Activated T-helper 9 cell treated with anti-CD3 and anti-CD28 coated beads, Interleukin-2, amount 50 U/mL, for 16 hours (primary cell): ENCODE data around the gene MGMT.

ENCODE experiments used
- DNase-seq: peaks from one replicate; pipeline ENCODE4 v3.0.0-alpha.2; 2020; ENCODE audit warnings: low read depth

Gene MGMT

DNA sequence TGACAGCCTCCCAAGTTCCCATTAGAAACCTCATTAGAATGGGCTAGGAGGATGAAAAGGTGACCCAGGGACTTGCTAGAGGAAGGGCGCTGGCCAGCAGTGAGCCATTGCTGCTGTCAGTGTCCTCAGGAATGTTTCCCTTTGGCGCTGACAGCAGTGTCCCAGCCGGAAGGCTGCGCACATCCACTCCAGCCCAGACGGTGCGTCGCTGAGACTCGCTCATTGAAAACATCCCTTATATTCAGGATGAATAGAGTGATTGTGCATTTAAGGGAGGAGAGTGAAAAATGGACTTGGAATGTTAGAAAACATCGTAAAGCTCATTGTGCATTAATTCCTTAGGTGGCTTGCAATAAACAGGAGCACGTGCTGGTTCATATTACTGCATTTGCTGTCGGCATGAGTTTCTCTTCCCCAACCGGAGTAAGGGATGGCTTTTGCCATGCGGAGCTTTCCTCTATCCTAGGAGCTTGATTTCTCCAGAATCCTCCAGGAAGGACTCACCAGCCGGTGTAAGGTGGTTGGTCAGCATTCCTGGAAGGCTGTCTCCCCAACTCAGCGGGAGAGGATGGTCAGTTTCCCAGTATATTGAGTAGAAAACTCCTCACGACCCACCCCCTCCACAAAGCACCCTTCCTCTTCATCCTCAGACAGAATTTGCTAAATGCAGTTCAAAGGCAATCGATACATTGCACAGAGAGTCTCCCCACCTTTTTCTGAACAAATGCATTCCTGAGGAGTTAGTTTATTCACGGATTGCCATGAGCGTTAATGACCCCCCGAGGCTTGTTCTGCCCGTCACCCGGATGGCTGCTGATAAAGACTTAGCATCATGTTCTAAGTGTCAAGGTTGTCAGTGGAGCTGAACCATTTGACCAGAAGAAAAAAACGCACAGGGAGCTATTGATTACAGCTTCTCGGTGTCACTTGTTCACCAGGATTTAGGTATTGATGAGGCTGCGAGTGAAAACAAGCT, 295.2 kb downstream of the MGMT start:
- DNase-seq: no peak

DNA sequence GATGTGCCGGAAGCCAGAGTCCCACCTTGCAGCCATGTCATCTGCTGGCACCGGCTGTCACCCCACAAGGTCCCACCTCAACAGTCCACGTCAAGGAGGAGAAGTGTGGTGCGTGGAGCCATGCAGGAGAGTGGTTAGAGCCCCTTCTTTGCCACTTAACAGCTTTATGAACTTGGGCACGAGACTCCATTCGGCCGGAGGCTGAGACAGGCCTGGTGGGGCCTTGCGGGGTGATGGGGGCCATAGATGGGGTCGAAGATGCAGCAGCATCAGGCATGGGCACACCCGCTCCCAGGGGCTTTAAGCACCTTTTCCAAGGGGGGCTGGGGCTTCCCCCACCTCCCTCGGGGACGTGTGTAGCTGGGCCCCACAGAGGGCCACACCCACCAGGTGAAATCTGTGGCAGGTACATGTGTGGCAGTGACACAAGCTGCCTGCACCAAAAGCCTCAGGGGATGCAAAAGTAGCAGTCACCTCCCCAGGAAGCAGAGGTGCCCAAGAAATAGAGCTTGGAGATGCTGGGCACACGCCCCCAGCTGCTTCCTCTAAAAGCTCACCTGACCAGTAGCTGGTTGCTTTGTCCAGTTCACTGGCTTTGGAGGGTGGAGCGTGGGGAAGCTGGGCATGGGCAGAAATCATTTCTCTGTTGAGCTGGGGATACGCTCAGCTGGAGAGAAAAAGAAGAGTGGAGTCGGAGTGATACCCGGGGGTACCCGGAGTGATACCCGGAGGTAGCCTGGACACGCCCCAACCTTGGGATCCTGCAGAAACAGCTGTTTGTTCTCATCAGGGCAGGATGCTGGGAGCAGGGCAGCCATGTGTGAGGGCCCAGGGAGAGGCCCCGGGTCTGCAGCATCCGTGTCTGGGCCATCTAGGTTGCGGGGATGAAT, 297.2 kb downstream of the MGMT start:
- DNase-seq: no peak

DNA sequence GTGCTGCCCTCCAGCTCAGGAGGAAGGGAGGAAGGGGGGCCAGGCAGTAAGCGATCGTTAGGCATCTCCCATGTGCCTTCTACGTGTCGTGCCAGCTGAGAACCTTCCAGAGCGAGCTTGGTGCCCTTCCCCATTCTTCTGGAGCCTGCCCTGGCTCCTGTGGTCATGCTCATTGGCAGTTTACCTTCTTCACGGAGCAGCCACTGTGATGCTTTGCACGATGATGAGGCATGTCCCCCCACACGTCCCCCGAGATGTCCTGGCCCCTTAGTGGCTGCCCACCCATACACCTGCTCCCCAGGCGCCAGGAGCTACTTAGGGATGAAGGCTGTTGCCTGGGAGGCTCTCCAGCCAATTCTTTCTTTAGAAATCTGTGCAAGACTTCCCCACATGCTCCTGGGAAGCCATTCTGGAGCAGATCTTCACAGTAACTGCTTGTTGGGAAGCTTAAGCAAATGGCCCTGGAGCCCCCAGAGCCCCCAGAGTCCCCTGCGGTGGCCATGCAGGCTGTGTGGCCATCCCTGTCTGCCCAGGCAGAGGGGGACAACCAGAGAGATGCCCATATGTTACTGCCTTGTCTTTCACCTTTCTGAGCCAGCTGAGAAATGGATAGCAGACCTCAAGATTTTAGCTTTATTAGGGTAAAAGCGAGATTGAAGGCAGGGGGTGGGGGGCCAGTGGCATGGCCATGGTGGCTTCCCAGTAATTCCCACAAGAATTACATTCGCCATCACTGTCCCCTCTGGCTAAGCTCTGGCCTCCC, 298.0 kb downstream of the MGMT start:
- no peak for DNase-seq

DNA sequence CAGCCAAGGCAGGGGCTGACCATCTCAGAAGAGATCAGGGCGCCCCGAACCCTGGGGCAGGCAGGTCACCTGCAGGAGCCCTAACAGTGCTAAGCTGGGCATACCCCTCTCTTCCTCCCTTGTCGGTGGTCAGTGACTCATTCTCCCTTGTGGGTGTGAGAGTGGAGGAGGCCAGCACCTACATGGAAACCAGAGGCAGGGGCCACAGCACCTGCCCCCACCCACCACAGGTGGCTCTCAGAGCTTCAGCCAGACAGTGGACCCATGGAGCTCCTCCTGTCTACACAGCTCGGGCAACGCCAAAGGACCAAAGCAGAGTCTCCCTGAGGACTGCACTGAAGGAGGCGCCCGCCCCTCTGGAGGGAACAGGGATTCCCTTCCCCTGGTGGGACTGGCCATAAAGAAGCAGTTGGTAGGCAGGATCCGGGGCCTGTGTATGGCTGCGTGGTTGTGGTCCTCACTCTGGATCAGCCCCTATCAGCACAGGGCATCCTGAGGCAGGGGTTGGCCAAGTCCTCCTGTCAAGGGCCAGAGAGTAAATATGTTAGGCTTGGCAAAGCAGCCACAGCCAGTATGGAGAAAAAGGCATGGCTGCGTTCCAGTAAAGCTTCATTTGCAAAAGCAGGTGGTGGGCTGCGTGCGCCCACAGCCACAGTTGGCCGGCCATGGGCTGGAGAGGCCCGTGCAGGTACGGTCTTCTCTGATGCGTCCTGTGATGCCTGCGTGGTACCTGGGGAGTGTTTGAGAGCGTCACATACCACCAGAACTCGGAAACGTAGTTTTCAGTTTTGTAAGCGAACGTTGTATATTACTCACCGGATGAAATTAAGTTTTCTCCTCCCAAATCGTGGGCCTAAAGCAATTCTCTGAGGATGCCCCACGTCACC, 298.9 kb downstream of the MGMT start:
- no peak for DNase-seq

DNA sequence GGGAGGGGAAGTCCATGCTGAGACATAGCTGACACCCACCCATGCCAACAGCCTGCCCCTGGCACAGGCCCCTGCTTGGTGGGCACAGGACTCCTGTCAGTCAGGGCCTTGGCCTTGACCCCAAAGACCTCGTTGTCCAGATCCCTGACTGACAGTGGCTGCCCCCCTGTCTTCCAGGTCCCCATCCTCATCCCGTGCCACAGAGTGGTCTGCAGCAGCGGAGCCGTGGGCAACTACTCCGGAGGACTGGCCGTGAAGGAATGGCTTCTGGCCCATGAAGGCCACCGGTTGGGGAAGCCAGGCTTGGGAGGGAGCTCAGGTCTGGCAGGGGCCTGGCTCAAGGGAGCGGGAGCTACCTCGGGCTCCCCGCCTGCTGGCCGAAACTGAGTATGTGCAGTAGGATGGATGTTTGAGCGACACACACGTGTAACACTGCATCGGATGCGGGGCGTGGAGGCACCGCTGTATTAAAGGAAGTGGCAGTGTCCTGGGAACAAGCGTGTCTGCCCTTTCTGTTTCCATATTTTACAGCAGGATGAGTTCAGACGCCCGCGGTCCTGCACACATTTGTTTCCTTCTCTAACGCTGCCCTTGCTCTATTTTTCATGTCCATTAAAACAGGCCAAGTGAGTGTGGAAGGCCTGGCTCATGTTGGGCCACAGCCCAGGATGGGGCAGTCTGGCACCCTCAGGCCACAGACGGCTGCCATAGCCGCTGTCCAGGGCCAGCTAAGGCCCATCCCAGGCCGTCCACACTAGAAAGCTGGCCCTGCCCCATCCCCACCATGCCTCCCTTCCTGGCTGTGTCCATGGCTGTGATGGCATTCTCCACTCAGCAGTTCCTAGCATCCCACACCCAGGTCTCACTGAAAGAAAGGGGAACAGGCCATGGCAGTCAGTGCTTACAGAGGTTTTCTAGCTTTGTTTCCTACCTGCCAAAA, 299.8 kb downstream of the MGMT start:
- no peak for DNase-seq

DNA sequence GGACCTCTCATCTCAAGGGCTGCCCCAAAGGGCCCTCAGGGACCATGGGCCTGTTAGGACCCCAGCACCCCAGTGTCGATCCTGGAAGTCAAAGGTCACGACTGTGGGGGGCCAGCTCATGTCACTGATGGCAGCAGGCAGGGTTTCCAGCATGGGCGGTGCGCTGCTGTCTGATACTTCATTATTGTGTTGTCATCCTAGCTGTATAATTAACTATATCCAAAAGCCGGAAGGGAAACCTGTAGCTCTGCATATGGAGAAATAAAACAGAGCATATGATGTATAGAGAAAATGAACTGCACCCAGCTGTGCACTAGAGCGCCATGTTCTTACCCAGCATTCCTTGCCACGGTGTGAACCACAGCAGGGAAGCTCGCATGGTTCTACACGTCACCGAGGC, 300.7 kb downstream of the MGMT start:
- DNase-seq: no peak

DNA sequence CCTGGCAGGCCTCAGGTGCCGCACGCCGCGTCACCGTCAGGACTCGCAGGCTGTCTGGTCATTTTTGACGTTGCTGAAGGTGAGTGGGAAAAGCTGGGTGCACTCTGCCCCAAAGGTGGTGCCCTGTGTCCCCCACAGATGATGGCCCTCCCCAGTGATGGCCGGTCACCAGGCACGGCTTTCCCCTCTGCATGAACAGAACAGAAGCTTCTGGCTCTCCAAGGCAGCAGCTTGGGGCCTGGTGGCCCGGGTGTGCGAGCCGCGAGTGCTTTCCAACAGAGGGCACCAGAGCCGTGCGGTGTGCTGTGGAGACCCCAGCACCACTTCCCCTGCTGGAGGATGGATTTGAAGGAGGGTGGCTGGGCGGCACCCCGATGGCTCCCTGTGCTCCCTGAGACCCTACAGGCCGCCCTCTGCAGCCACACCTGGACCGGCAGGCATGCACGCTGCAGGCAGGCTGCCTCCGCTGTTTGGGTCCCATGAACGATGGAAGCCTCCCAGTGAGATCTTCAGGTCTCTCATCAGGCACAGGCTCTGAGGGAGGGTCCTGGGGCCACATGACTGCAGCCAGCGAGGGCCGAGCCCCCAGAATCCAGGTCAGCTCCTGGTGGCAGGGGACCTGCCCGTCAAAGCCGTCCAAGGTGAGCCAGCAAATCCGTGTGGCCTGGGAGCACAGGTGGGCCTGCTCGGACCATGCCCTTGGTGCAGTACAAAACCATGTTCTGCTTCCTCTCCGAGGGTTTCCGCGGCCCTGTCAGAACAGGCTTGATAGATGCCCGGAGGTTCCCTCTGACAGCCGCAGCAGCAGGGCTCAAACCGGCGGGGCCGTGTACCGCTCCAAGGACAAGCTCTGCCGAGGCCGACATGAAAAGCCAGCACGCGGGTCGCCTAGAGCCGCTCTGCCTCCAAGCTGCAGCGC, 301.7 kb downstream of the MGMT start:
- DNase-seq: no peak

DNA sequence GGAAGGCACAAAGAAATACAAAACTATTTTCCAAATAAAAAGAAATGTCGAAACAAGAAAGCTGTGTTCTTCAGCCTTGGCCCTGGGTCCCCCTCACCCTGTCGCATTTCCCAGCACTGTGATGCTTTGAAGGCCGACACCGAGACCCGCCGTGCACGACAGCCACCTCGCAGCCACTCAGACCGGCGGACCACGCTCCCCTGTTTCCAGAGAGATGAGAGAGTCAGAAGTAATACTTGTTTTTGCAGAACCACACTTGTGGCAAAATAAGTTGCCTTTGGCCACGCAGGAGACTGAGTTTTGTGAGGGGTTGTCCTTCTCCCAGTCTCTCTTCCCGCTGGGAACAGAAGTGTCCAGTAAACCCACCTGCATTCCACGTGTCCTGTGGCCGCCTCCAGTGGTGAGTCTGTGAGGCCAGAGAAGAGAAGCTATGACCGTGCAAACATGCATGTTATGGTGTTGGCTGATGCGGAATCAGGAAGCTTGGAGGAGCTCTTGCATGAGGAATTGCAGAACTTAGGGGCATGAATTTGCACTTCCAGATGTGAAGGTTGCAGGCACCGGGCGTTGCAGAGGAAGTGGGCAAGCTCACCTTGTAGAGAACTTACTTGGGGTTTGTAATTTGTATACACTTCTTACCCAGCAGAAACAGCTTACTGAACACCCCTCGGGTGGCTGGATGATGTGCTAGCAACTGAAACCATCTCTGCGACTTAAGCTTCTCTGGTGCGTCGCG, 302.5 kb downstream of the MGMT start:
- DNase-seq: no peak

DNA sequence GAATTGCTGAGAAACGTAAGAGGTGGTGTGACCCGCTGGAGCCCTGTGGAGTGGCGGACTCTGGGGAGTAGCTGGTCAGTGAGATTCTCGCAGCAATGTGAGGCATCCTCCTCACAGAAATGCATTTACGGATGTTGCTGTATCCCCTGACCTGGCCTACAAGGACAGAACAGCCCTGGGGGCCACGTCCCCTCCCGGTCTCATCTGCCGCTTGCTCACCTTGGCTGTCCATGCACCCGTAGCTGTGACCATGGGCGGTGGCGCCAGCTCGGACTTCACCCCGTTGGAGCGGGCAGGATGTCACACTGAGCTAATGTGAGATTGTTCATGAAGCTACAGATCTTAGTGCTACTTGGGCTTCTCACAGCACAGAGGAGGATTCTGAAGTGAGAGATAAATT, 303.2 kb downstream of the MGMT start:
- no peak for DNase-seq

DNA sequence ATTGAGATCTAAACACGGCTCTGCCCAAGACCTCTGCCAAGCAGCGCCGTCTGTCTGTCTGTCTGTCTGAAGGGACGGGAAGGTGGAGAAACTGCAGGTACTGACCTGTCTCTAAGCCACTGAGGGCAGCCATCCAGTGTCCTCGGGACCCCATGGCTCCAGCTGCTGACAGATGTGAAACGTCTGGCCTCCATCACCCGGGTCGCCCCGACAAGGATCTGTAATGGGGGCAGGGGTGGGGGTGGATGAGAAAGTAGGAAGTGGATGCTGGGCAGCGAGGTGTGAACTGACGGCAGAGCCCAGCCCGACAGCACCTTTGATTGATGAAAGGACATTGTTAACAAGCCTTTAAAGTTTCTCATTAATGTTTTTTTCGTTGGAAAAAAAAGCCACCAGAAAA, 304.0 kb downstream of the MGMT start:
- DNase-seq: no peak

DNA sequence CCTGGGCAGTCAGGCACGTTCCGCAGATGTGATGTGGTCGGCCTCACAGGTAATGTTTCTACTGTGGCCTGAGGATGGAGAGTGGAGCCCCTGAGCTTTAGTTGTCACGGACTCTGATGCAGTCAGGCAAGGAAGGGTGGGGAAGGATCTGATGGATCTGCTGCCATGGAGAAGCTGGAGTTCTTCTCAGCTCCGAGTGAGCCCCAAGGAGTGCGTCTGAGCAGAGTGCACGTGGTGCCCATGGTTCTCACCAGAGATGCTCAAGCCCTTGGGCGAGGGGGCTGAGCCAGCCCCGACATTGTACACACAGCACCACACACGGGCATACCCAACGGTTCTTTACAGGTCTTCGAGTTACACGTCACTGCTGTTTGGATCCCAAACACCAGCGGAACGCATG, 304.5 kb downstream of the MGMT start:
- no peak for DNase-seq

DNA sequence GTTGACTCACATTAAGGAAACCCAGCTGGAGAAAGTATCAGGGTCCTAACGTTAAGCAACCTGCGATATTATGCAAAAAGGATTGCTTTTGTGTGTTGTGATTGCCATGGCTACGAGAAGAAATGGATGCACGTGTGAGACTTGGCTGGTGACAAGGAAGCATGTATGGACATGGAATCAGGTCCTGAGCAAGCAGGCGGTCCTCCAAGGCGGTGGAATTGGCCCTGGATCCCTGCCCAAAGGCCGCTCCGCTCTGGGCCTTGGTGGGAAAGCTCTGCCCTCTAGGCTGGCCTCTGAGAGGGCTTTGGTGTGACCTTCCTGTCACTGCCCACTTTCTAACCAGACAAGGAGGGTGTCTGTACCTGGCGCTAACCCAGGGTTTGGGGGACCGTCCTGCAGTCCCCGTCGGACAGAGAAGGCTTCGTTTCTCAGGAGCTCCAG, 305.0 kb downstream of the MGMT start:
- no peak for DNase-seq

DNA sequence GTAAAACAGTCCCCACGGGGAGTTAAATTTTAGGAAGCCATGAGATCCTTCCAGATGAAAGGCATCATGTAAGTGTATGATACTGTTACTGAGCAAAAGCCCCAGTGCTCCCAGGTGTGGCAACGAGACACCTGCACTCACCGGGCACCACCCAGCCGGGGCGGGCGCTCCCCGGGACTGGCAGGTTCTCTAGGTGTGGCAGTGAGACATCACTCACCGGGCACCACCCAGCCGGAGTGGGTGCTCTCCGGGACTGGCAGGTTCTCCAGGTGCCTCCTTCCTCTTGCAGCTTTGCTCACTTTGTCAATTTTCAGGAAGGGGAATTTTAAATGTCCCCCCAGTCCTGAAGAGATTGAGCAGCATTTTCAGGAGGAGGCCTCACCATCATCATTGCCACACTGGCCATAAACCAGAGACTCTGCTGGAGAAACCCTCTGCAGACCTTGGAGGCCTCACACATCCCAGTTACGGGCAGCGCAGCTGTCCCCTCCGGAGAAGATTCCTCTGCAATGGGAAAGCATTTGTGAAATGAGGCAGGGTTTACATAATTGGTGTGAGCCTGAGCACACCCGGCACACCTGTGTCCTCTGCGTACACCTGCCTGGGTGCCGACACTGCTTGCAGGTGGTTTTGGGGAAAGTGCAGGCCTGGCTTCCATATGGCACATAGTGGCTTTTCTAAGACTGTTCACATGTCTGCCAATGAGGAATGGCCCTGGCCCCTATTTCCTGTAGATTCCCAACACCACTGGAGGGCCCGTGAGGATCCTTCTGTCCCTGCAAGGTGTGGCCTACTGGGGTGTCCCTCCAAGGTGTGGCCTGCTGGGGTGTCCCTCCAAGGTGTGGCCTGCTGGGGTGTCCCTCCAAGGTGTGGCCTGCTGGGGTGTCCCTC, 305.7 kb downstream of the MGMT start:
- DNase-seq: no peak

DNA sequence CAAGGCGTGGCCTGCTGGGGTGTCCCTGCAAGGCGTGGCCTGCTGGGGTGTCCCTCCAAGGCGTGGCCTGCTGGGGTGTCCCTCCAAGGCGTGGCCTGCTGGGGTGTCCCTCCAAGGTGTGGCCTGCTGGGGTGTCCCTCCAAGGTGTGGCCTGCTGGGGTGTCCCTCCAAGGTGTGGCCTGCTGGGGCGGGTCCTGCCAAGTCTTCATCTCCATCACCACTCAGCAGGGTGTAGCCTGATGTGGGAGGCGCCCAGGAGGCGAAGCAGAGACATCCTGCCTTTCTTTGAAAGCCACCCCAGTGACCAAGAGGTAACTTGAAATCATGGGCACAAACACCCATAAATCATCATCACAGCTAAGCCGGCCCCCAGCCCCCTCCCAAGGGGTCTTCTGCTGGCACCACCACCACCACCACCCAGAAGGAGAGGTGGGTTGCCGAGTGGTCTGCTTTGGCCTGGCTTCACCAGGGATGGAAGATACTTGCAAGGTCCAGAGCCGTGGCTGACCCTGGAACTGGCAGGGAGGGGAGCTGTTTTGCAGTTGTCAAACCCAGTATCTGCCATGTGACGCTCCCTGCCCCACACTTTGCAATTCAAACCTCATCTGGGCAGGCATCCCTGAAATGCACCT, 306.4 kb downstream of the MGMT start:
- DNase-seq: no peak

DNA sequence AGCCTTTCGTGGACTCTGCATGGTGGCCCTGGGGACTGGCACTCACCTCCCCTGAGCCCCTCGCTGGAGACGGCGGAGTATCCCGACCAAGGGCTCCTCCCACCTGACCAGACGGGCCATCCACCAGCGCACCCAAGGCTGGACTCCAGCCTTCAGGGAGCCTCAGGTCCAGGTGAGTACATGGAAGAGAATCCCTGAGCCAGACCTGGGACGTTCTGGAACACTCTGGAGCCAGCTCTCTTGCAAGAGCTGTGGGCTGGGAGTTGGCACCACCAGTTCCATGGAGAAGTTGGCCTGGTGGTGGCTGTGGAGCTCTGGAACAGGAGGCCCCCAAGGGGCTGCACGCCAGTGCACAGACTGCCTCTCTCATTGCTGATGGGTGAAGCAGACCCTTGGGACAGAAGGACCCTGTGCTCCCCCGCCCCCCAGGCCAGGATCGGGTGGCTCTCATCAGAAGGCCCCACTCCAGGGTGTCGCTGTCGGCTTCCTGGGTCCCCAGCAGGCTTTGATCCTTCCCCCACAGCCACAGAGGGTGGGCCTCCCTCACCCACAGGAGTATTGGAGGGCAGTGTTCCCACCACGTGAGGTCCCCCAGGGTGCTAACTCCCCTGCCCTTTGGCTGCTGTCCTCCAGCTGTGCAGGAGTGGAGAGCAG, 307.2 kb downstream of the MGMT start:
- DNase-seq: no peak

DNA sequence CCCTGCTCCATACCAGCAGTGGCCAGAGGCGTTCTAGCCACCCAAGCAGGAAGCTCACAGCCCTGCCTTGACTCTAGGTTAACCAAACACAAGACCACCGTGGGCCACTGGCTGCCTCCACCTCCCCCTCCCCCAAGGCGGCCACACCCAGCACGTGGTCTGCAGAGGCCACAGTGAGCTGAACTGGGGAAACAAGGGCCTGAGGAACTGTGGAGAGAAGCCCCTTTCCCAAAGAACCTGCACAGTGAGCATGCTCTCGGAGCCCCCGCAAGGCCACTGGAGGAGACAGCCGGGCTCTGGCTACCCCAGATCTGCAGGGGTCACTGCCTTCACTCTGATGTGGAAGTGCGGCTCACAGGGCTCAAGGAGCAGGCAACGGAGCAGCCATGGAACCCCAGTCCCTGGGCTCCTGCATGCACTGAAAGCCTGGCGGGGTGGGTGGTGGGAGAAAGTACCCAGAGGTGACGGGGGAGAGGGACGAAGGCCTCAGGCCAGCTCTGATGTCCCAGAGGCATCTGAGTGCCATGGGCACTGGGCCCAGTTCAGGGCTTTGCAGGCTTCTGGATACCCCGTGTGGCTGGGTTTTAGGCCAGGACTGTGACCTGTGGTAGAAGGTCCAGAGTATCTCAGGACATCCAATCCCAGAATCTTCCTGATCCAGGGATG, 307.8 kb downstream of the MGMT start:
- no peak for DNase-seq
